ENCODE results near the gene ZNF77.
"Not testable (repeated sequence)": the region's sequence is repeated elsewhere in the genome, so short reads cannot be mapped to it uniquely, and the experiment has no call there.

Gene ZNF77

GRCh38 chr19:2917275-2918184 lies 27.2 kb downstream of the ZNF77 start:
- DNase-seq: no peak

- DNase-seq: no peak
Measured at GRCh38 chr19:2912306-2912705, 32.5 kb downstream of the ZNF77 start.

- DNase-seq: no peak
Measured at GRCh38 chr19:2906631-2907195, 38.1 kb downstream of the ZNF77 start.

GRCh38 chr19:2905918-2906519 lies 38.8 kb downstream of the ZNF77 start:
- no peak for DNase-seq

GRCh38 chr19:2903326-2903725 lies 41.4 kb downstream of the ZNF77 start:
- DNase-seq: not testable (repeated sequence)

- DNase-seq: no peak
Measured at GRCh38 chr19:2902590-2903218, 42.1 kb downstream of the ZNF77 start.

- peak; percentile 99 for DNase-seq
Measured at GRCh38 chr19:2900296-2901252, 44.2 kb downstream of the ZNF77 start, which contains the start of gene ZNF57. Gene ZNF57, plus strand, starts transcription at chr19:2900928. Its CDS starts 118 bp downstream, at chr19:2901046.

GRCh38 chr19:2896694-2897093 lies 48.1 kb downstream of the ZNF77 start:
- no peak for DNase-seq

GRCh38 chr19:2890531-2890930 lies 54.2 kb downstream of the ZNF77 start:
- not testable (repeated sequence) for DNase-seq

- no peak for DNase-seq
Measured at GRCh38 chr19:2888731-2889224, 56.0 kb downstream of the ZNF77 start.

- DNase-seq: peak; percentile 58
Measured at GRCh38 chr19:2887391-2887914, 57.3 kb downstream of the ZNF77 start.

- DNase-seq: no peak
Measured at GRCh38 chr19:2885736-2886135, 59.0 kb downstream of the ZNF77 start.

- DNase-seq: no peak
Measured at GRCh38 chr19:2883686-2884439, 60.9 kb downstream of the ZNF77 start.
